Pancreas (tissue), 10 donors: Measurements from ENCODE around the gene BAHCC1. TPM values are rescaled to one million over a fixed set of nuclear protein-coding genes. Genes with fewer than 3 reads are reported as not detected.

Experiments
- ATAC-seq, 4 donors: fragments of 200-7000 bp; cut with Tn5 transposase; one replicate each; pipeline versions ENCODE4 v1.8.0 to v1.9.1; 2020; ENCODE audit warnings: mild to moderate bottlenecking in 4 of 4, moderate library complexity in 4 of 4
- DNase-seq, 6 donors: peaks; one replicate each; pipeline ENCODE4 v3.0.0-alpha.2; 2020
- FAIRE-seq: peaks from 2 replicates; lab custom pipeline; 2012; peaks lifted over from hg19 to GRCh38; lab: Jason Lieb, UNC
- H3K27ac ChIP-seq, 4 donors: fragments of 200-600 bp; sonication (generic); 1 replicate in 3 of 4; 2 replicates in 1 of 4; pipeline versions ENCODE4 v1.5.0 to v1.8.0; 2020
- H3K27me3 ChIP-seq, 4 donors: fragments of 200-600 bp; one replicate each; pipeline ENCODE4 v1.8.0; 2021
- H3K36me3 ChIP-seq, 3 donors: fragments of 200-600 bp; sonication (generic) in 1 of 3; one replicate each; pipeline versions ENCODE4 v1.5.0 to v1.8.0; 2020 to 2021
- H3K4me1 ChIP-seq, 3 donors: fragments of 200-600 bp; one replicate each; pipeline ENCODE4 v1.8.0; 2021
- H3K4me3 ChIP-seq, 4 donors: fragments of 200-600 bp; sonication (generic) in 2 of 4; one replicate each; pipeline versions ENCODE4 v1.5.0 to v1.8.0; 2020 to 2021
- H3K9me3 ChIP-seq, 4 donors: fragments of 200-600 bp; one replicate each; pipeline ENCODE4 v1.8.0; 2021
- WGBS, 2 donors: extraction: QIAGEN DNeasy Blood & Tissue Kit; methylation state at CpG; one replicate each; pipeline ENCODE4 v1.1.7; 2013; 5-methylcytosine and 5-hydroxymethylcytosine counted together
- intact Hi-C, 3 donors: fragments of 100-400 bp; cut with DNase I; formaldehyde crosslinking; loops; one replicate each; pipeline versions ENCODE4 v1.11.1 to v1.14.2; 2022
- polyA plus RNA-seq, 2 donors: library from polyadenylated mRNA; stranded (reverse); fragments of 200-250 nt; gene quantifications; one replicate each; pipeline ENCODE4 v1.2.3, GENCODE V29; 2013
- total RNA-seq, 6 donors: library from RNA; stranded (reverse); fragmentation: NEBNext Ultra II Directional in 4 of 6; extraction: Animal tissue kit (Norgen Biotek cat#: 25700) in 4 of 6; gene quantifications; one replicate each; pipeline versions ENCODE4 v1.2.1 to v1.2.4, GENCODE V29; 2021 to 2023
- TF ChIP-seq, protein P1 (sequence below), 4 donors: fragments of 200-600 bp; sonication (generic) in 3 of 4; IDR thresholded peaks; one replicate each; pipeline versions ENCODE4 v1.5.0 to v1.8.0; 2021; ENCODE audit warnings: antibody characterized with exemption in 4 of 4
- donor health status: healthy with polysubstance abuse.
- donor health status: DM: no; HTN: no; CAD: no; lungs with moderate emphysema.
- donor health status: DM: no; HTN: no; CAD: no.
- donor health status: control.
- donor health status: control.
- donor health status: Bipolar disorder and iron deficiency.
- donor health status: DM: yes; HTN: yes; CAD: no.
- donor health status: DM: no; HTN: no; CAD: no.
- donor health status: DM: no; HTN: no; CAD: no.
- donor health status: DM: yes; HTN: yes; CAD: no.

BAHCC1 gene
- total and polyA plus RNA-seq, 8 donors = 8.0 to 24.1 (median 10.5) TPM

DNA sequence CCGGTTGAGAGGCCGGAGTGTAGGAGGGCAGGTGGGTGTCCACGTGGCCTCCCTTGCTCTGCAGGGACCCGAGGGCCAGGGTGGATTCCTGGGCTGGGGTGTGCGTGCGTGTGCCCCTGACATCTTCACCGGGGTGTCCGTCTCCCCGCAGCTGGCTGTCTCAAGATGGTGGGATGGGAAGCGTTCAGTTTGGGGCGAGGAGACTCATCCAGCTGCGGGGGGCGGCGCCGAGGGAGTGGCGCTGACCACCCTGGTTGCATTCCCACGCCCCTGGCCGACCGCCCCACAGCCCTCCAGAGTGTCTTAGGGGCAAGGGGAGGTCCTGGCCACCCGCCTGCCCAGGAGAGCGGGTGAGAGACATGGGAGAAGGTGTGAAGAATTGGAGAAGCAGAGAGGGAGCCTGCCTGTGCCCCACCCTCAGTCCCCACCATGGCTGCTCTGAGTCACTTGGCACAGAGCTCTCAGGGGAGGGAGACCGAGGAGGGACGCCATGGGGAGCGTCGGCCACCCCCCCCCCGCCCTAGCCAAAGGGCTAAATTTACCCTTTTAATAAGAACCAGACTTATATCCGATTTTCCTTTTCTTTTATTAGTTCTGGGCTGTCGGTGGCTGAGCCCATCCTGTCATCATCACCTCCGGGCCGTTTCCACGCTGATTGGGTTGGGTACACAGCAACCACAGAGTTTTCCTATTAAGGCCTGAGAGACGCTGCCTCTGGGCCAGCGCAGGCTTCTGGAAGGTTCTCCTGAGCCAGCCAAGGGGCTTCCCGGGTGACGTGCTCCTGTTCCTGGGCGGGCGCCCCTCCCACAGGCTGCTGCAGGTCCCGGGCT lies 22.0 kb downstream of the BAHCC1 start:
- Histone ChIP-seq H3K4me1 (peaks cover 28 to 36% (median 32%) of the 10 kb centered on the region in 3 donors), H3K27me3 (no peaks in the 10 kb centered on the region), H3K27ac (peak overlapping the region in 1 of 4 donors; percentile 2), H3K9me3 (no peaks in the 10 kb centered on the region), H3K4me3 (no peak overlapping the region), H3K36me3 (no peaks in the 10 kb centered on the region)
- TF ChIP-seq, protein P1, sequence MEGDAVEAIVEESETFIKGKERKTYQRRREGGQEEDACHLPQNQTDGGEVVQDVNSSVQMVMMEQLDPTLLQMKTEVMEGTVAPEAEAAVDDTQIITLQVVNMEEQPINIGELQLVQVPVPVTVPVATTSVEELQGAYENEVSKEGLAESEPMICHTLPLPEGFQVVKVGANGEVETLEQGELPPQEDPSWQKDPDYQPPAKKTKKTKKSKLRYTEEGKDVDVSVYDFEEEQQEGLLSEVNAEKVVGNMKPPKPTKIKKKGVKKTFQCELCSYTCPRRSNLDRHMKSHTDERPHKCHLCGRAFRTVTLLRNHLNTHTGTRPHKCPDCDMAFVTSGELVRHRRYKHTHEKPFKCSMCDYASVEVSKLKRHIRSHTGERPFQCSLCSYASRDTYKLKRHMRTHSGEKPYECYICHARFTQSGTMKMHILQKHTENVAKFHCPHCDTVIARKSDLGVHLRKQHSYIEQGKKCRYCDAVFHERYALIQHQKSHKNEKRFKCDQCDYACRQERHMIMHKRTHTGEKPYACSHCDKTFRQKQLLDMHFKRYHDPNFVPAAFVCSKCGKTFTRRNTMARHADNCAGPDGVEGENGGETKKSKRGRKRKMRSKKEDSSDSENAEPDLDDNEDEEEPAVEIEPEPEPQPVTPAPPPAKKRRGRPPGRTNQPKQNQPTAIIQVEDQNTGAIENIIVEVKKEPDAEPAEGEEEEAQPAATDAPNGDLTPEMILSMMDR (IDR thresholded peaks at IDR 0.05) = no peak
- no peak for FAIRE-seq
- ATAC-seq = no peak
- intact Hi-C loops = no loop called here
- 89 to 92% methylated on average over 34 to 38 of the region's 38 CpGs for WGBS, 2 donors
- no peak for DNase-seq

DNA sequence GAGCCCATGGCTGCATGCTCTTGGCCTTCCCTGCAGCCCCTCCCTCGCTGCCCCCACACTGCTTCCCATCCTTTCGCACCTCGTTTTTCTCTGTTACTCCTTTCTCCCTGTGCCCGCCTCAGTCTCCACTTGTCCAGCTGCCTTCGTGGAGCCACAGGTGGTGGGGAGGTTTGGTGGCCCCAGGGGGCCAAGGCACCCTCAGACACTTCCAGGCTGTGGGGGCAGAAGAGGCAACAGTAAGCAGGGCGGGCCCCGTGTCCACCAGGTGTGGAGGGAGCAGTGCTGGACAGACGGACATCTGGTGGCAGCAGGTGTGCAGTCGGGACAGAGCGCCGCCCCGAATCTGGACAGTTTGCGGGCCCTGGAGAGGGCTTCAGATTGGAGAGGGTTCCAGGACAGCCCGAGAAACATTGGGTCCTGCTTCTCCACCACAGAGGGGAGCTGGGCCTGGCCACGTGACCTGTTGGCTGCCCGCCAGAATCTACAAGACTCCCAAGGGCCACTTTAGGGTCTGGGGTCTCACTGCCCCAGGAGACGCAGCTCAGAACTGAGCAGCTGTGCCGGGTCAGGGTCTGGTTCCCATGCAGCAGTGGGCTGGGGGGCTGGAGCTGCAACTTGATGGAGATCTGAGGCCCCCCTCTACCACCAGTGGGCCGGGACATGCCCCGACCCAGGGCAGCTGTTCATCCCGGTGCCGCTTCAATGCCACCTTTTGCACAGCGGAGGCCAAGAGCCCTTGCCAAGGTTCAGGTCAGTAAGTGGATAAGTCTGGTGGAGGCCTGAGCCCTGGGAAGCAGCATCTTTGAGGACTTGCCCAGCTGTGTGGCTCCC lies 22.8 kb downstream of the BAHCC1 start:
- Histone ChIP-seq H3K27me3 (no peaks in the 10 kb centered on the region), H3K36me3 (no peaks in the 10 kb centered on the region), H3K27ac (peak overlapping the region in 2 of 4 donors; percentile 2 to 38), H3K4me3 (no peak overlapping the region), H3K4me1 (peaks cover 28 to 43% (median 37%) of the 10 kb centered on the region in 3 donors), H3K9me3 (no peaks in the 10 kb centered on the region)
- TF ChIP-seq, protein P1 (IDR thresholded peaks at IDR 0.05) = no peak
- FAIRE-seq = no peak
- peak in 3 of 6 donors; percentile 70 to 74 (median 72) for DNase-seq
- intact Hi-C loops = no loop called here
- 63 to 64% methylated on average over 23 of the region's 23 CpGs for WGBS, 2 donors
- ATAC-seq = peak; percentile 4 to 55 (median 31)

DNA sequence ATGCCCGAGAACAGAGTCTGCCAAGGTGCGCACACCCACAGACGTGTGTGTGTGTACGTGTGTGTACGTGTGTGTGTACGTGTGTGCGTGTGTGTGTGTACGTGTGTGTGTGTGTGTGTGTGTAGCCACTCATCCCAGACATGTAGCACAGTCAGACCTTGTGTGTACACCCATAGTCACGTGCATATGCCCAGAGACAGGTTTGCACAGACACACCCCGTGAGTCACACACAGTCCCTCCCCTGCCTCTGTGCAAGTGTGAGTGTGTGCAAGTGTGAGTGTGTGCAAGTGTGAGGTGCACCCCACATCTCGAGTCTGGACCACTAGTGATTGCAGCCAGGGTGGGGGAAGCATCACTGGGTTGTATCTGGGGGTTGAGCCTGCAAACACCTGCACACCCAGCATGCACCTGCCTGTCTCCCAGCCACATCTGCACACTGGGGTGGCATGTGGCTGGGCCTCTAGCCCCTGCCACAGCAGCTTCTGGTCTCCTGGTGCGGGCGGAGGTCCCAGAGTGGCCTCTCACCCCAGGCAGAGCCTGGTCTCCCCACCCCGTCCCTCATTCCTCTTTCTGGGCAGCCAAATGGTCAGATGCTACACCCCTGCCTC lies 23.6 kb downstream of the BAHCC1 start:
- H3K36me3 ChIP-seq = no peaks in the 10 kb centered on the region
- peak; percentile 1 to 20 (median 4) for ATAC-seq
- TF ChIP-seq, protein P1 (IDR thresholded peaks at IDR 0.05) = no peak
- no peaks in the 10 kb centered on the region for H3K9me3 ChIP-seq
- 46% methylated on average over 14 of the region's 14 CpGs for WGBS, 2 donors
- H3K4me1 ChIP-seq = peaks cover 30 to 50% (median 37%) of the 10 kb centered on the region in 3 donors
- peak in 1 of 6 donors; percentile 41 for DNase-seq
- peak overlapping the region; percentile 61 to 88 (median 71) for H3K27ac ChIP-seq
- no peak overlapping the region for H3K4me3 ChIP-seq
- no peaks in the 10 kb centered on the region for H3K27me3 ChIP-seq
- intact Hi-C loops = no loop called here
- FAIRE-seq = no peak

DNA sequence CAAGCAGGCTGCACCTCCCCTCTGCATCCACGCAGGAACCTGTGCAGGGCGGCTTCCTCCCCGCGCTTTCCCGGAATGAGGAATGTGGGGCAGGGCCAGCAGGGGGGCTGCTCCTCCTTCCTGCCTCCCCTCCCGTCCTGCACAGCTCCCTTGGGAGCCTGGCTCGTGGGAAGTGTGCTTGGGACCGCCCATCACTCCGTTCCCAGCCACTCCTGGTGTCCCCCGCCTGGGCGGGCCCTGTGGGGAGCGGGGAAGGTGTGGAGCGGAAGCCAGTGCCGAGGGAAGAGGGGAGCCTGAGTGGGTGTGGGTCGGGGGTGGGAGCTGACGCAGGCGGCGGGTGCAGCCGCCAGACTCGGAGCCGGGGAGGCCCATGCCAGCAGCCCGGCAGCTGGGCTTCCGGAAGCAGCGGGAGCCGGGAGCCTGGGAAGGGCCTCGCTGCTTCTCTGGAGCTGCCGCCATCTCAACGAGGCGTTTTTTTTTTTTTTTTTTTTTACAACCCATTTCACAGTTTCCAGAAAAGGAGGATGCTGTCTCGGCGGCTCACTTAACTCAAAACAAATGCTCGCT lies 24.1 kb downstream of the BAHCC1 start:
- 49 to 56% methylated on average over 27 to 32 of the region's 32 CpGs for WGBS, 2 donors
- FAIRE-seq = no peak

More for the DNA sequence above, 24.1 kb downstream of the BAHCC1 start:
- TF ChIP-seq, protein P1 (IDR thresholded peaks at IDR 0.05) = no peak
- Histone ChIP-seq H3K27ac (peak overlapping the region; percentile 68 to 88 (median 73)), H3K27me3 (no peaks in the 10 kb centered on the region), H3K36me3 (no peaks in the 10 kb centered on the region), H3K4me1 (peaks cover 32 to 51% (median 37%) of the 10 kb centered on the region in 3 donors), H3K4me3 (peak overlapping the region in 2 of 4 donors; percentile 9 to 20), H3K9me3 (no peaks in the 10 kb centered on the region)
- ATAC-seq (peak; percentile 43 to 71 (median 58)), DNase-seq (peak; percentile 69 to 93 (median 84))
- intact Hi-C loops = no loop called here
